ENCODE results near the gene CLCN4.

CLCN4 gene

DNA sequence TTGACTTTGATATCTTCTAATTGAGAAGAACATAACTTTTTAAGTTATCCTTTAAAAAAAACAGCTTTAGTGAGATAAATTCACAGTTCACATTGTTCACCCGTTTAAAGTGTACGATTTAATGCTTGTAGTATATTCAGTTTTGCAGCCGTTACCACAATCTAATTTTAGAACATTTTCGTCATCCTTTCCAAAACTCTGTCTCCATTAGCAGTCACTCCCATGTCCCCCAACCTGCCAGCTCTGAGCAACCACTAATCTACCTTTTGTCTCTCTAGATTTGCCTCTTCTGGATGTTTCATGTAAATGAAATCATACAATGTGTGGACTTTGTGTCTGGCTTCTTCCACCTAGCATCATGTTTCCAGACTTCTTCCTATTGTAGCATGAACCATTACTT, 38.6 kb downstream of the CLCN4 start:
- ATAC-seq (ENCODE audit: insufficient read depth, low read depth) (no peak), DNase-seq (no peak)
- Histone ChIP-seq H3K9me3 (ENCODE audit: insufficient read depth, low read length, severe bottlenecking) (no peaks in the 10 kb centered on the region), H3K36me3 (ENCODE audit: insufficient read depth, low read length) (no peaks in the 10 kb centered on the region), H3K4me3 (ENCODE audit: low read depth in 1 of 2, low read length in 2 of 2) (no peak overlapping the region), H3K79me2 (ENCODE audit: insufficient read depth, low read length) (no peaks in the 10 kb centered on the region), H3K27me3 (ENCODE audit: insufficient read depth, low read length, poor library complexity) (no peaks in the 10 kb centered on the region), H3K27ac (ENCODE audit: low read length) (no peak overlapping the region), H4K20me1 (ENCODE audit: insufficient read depth, low read length) (no peaks in the 10 kb centered on the region), H3K9ac (ENCODE audit: low read depth, low read length) (no peak overlapping the region), H3K4me2 (ENCODE audit: insufficient read depth, low read length) (no peak overlapping the region), H3K4me1 (ENCODE audit: insufficient read depth, low read length) (no peaks in the 10 kb centered on the region), H2AFZ (ENCODE audit: low read depth, low read length) (no peak overlapping the region)
- TF ChIP-seq EZH2 (IDR thresholded peaks at IDR 0.05; ENCODE audit: borderline replicate concordance, low read depth, low read length, severe bottlenecking): no peak
- TF ChIP-seq, protein P1, sequence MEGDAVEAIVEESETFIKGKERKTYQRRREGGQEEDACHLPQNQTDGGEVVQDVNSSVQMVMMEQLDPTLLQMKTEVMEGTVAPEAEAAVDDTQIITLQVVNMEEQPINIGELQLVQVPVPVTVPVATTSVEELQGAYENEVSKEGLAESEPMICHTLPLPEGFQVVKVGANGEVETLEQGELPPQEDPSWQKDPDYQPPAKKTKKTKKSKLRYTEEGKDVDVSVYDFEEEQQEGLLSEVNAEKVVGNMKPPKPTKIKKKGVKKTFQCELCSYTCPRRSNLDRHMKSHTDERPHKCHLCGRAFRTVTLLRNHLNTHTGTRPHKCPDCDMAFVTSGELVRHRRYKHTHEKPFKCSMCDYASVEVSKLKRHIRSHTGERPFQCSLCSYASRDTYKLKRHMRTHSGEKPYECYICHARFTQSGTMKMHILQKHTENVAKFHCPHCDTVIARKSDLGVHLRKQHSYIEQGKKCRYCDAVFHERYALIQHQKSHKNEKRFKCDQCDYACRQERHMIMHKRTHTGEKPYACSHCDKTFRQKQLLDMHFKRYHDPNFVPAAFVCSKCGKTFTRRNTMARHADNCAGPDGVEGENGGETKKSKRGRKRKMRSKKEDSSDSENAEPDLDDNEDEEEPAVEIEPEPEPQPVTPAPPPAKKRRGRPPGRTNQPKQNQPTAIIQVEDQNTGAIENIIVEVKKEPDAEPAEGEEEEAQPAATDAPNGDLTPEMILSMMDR (IDR thresholded peaks at IDR 0.05; ENCODE audit: borderline replicate concordance, extremely low read depth, low read length, poor library complexity, severe bottlenecking): no peak

DNA sequence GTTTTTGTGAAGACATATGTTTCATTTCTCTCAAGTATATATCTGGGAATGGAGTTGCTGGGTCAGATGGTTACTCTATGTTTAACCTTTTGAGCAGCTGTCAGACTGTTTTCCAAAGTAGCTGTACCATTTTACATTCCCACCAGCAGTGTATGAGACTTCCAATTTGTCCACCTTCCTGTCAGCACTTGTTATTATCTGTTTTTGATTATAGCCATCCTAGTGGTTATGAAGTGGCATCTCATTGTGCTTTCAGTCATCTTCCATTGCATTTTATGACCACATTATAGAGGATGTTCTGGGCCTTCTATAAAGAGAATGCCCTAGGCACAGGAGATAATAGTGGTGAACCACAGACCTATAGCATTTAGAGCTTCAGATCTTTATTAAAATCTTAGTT, 39.2 kb downstream of the CLCN4 start:
- H3K27ac ChIP-seq (ENCODE audit: low read length): no peak overlapping the region
- no peaks in the 10 kb centered on the region for H4K20me1 ChIP-seq (ENCODE audit: insufficient read depth, low read length)
- TF ChIP-seq, protein P1 (IDR thresholded peaks at IDR 0.05; ENCODE audit: borderline replicate concordance, extremely low read depth, low read length, poor library complexity, severe bottlenecking): no peak
- no peak for TF ChIP-seq EZH2 (IDR thresholded peaks at IDR 0.05; ENCODE audit: borderline replicate concordance, low read depth, low read length, severe bottlenecking)
- no peaks in the 10 kb centered on the region for H3K4me1 ChIP-seq (ENCODE audit: insufficient read depth, low read length)
- H3K79me2 ChIP-seq (ENCODE audit: insufficient read depth, low read length): no peaks in the 10 kb centered on the region
- H3K4me2 ChIP-seq (ENCODE audit: insufficient read depth, low read length): no peak overlapping the region
- H3K9ac ChIP-seq (ENCODE audit: low read depth, low read length): no peak overlapping the region
- no peaks in the 10 kb centered on the region for H3K36me3 ChIP-seq (ENCODE audit: insufficient read depth, low read length)
- DNase-seq: no peak
- no peaks in the 10 kb centered on the region for H3K9me3 ChIP-seq (ENCODE audit: insufficient read depth, low read length, severe bottlenecking)
- no peak overlapping the region for H3K4me3 ChIP-seq (ENCODE audit: low read depth in 1 of 2, low read length in 2 of 2)
- H3K27me3 ChIP-seq (ENCODE audit: insufficient read depth, low read length, poor library complexity): no peaks in the 10 kb centered on the region
- H2AFZ ChIP-seq (ENCODE audit: low read depth, low read length): no peak overlapping the region
- no peak for ATAC-seq (ENCODE audit: insufficient read depth, low read depth)

DNA sequence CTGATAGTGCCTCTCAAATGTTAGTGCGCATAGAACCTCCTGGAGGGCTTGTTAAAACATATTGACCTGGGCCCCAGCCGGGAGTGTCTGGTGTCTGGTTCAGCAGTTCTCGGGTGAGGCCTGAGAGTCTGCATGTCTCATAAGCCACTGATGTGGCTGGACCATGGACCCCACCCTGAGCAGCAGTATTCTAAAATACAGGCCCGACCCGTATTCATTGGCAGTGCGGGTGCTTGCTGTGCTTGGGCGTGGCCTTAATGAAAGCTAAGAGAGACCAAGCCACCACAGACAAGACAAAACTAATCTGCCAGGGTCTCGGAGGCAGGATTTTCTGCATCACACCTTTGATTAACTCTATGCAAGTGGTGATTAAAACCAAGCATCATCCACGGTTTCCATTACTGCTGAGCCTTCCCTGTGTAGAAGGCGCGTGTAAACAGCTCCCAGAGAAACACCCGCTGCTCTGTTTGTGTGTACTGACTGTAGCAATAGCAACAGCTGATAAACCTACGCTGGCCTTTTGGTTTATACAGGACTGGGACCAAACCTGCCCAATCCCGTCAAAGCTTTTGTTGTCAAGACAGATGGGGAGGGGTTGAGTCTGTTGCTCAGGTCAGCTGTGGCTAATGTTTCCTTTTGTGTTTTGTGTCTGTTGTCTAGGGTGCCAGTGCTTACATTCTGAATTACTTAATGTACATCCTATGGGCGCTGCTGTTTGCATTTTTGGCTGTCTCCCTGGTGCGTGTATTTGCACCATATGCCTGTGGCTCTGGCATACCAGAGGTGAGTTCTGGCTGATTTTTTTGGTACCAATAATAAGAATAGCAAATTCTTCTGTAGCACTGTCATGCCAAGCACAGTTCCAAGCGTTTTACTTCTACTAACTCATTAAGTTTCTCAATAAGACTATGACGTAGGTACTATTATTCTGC, 40.8 kb downstream of the CLCN4 start:
- Histone ChIP-seq H3K27me3 (ENCODE audit: insufficient read depth, low read length, poor library complexity) (no peaks in the 10 kb centered on the region), H3K4me3 (ENCODE audit: low read depth in 1 of 2, low read length in 2 of 2) (no peak overlapping the region), H2AFZ (ENCODE audit: low read depth, low read length) (no peak overlapping the region), H3K9me3 (ENCODE audit: insufficient read depth, low read length, severe bottlenecking) (no peaks in the 10 kb centered on the region), H4K20me1 (ENCODE audit: insufficient read depth, low read length) (no peaks in the 10 kb centered on the region), H3K36me3 (ENCODE audit: insufficient read depth, low read length) (no peaks in the 10 kb centered on the region), H3K4me1 (ENCODE audit: insufficient read depth, low read length) (no peaks in the 10 kb centered on the region), H3K4me2 (ENCODE audit: insufficient read depth, low read length) (no peak overlapping the region), H3K9ac (ENCODE audit: low read depth, low read length) (no peak overlapping the region), H3K27ac (ENCODE audit: low read length) (no peak overlapping the region), H3K79me2 (ENCODE audit: insufficient read depth, low read length) (no peaks in the 10 kb centered on the region)
- no peak for TF ChIP-seq EZH2 (IDR thresholded peaks at IDR 0.05; ENCODE audit: borderline replicate concordance, low read depth, low read length, severe bottlenecking)
- TF ChIP-seq, protein P1 (IDR thresholded peaks at IDR 0.05; ENCODE audit: borderline replicate concordance, extremely low read depth, low read length, poor library complexity, severe bottlenecking): no peak
- no peak for DNase-seq
- no peak for ATAC-seq (ENCODE audit: insufficient read depth, low read depth)

Measured in DND-41 (cell line).